ENCODE data around the gene PPA1. TPM values are rescaled to one million over a fixed set of nuclear protein-coding genes. Genes with fewer than 3 reads are reported as not detected.
"Not testable (repeated sequence)": the region's sequence is repeated elsewhere in the genome, so short reads cannot be mapped to it uniquely, and the experiment has no call there.

The PPA1 gene
- total RNA-seq, 1 donor from 2014 or later = 350 TPM

DNA sequence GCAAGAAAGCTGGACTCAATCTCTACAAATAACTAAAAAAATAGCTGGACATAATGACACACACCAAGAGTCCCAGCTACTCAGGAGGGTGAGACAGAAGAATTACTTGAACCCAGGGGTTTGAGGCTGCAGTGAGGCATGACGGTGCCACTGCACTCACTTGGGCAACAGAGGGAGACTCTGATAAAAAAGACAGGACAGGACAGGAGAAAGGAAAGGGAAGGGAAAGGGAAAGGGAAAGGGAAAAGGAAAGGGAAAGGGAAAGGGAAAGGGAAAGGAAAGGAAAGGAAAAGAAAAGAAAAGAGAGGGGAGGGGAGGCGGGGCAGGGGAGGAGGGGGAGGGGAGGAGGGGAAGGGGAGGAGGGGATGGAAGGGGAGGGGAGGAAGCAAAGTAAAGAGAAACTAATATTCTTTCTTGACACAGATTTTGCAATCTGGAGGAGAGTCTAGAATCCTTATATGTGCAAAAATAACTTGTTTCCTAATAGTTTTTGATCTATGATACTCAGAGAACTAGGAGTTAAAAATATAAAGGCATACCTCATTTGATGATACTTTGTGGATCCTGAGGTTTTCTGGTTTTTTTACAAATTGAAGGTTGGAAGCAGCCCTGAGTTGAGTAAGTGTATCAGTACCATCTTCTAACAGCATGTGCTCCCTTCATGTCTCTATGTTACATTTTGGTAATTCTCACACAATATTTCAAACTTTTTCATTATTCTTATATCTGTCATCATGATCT is 70.9 kb downstream of the PPA1 start:
- TF ChIP-seq, protein P1, sequence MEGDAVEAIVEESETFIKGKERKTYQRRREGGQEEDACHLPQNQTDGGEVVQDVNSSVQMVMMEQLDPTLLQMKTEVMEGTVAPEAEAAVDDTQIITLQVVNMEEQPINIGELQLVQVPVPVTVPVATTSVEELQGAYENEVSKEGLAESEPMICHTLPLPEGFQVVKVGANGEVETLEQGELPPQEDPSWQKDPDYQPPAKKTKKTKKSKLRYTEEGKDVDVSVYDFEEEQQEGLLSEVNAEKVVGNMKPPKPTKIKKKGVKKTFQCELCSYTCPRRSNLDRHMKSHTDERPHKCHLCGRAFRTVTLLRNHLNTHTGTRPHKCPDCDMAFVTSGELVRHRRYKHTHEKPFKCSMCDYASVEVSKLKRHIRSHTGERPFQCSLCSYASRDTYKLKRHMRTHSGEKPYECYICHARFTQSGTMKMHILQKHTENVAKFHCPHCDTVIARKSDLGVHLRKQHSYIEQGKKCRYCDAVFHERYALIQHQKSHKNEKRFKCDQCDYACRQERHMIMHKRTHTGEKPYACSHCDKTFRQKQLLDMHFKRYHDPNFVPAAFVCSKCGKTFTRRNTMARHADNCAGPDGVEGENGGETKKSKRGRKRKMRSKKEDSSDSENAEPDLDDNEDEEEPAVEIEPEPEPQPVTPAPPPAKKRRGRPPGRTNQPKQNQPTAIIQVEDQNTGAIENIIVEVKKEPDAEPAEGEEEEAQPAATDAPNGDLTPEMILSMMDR (IDR thresholded peaks at IDR 0.05; ENCODE audit: insufficient read depth, low read length, severe bottlenecking) = no peak
- no peak for FAIRE-seq
- no peak overlapping the region for H3K4me3 ChIP-seq (ENCODE audit: low read depth, low read length)
- no peaks in the 10 kb centered on the region for H3K27me3 ChIP-seq (ENCODE audit: control insufficient read depth, insufficient read depth, low read length)
- DNase-seq (ENCODE audit: low read depth) = no peak
- peaks cover 9% of the 10 kb centered on the region for H3K36me3 ChIP-seq (ENCODE audit: control insufficient read depth, insufficient read depth, low read length)

DNA sequence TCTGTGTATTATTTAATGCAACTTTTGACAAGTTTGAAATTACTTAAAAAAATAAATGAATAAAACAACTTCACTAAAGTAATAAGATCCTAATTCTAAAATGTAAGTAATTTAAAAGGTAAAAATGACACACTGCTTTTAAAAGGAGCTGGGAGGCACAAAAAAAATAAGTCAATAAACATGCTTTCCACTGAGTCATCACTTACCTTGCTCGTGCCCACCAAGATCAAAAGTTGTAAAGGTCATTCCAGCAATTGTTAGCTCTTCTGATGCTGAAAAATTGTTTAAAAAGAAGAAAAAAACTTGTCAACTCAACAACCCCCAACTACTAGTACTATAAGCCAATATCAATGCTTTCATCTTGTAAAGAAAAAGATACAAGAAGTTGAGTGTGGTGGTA is 72.4 kb downstream of the PPA1 start:
- Histone ChIP-seq H3K27me3 (ENCODE audit: control insufficient read depth, insufficient read depth, low read length) (no peaks in the 10 kb centered on the region), H3K4me3 (ENCODE audit: low read depth, low read length) (no peak overlapping the region), H3K36me3 (ENCODE audit: control insufficient read depth, insufficient read depth, low read length) (peaks cover 16% of the 10 kb centered on the region)
- DNase-seq (ENCODE audit: low read depth) (no peak), FAIRE-seq (no peak)
- TF ChIP-seq, protein P1 (IDR thresholded peaks at IDR 0.05; ENCODE audit: insufficient read depth, low read length, severe bottlenecking) = no peak

DNA sequence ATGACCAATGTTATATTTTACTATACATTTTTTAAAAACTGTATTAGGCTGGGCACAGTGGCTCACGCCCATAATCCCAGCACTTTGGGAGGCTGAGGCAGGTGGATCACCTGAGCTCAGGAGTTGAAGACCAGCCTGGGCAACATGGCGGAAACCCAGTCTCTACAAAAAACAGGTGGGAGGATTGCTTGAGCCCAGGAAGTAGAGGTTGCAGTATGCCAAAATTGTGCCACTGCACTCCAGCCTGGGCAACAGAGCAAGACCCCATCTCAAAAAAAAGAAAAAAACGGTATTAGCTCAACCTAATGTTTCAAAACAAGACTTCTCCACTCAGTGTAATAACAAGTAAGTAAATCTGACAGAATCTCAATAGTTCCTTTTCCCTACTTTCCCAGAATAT is 73.9 kb downstream of the PPA1 start:
- not testable (repeated sequence) for H3K27me3 ChIP-seq (ENCODE audit: control insufficient read depth, insufficient read depth, low read length); DNase-seq (ENCODE audit: low read depth); H3K4me3 ChIP-seq (ENCODE audit: low read depth, low read length); FAIRE-seq
- H3K36me3 ChIP-seq (ENCODE audit: control insufficient read depth, insufficient read depth, low read length) = peaks cover 15% of the 10 kb centered on the region

DNA sequence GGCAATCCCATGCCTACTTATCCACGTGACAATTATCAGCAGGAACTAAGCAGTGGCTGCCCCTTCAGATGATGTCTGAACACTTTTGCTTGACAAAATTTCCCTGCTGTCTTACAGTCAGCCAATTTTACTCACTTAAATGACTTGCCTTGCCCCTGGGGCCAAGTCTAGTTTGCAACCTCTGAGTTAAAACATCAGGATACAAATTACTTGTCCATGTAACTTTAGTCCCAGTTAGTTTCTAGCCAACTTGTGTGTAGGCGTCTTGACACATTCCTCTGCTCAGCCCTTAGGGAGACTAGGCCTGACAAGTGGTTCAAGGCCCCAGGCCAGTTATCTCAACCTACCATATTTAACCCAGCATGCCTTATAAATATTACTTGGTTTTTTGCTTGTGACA is 75.1 kb downstream of the PPA1 start:
- H3K27me3 ChIP-seq (ENCODE audit: control insufficient read depth, insufficient read depth, low read length) = no peaks in the 10 kb centered on the region
- H3K36me3 ChIP-seq (ENCODE audit: control insufficient read depth, insufficient read depth, low read length) = peaks cover 20% of the 10 kb centered on the region
- FAIRE-seq = no peak
- TF ChIP-seq, protein P1 (IDR thresholded peaks at IDR 0.05; ENCODE audit: insufficient read depth, low read length, severe bottlenecking) = no peak
- no peak overlapping the region for H3K4me3 ChIP-seq (ENCODE audit: low read depth, low read length)
- DNase-seq (ENCODE audit: low read depth) = no peak

DNA sequence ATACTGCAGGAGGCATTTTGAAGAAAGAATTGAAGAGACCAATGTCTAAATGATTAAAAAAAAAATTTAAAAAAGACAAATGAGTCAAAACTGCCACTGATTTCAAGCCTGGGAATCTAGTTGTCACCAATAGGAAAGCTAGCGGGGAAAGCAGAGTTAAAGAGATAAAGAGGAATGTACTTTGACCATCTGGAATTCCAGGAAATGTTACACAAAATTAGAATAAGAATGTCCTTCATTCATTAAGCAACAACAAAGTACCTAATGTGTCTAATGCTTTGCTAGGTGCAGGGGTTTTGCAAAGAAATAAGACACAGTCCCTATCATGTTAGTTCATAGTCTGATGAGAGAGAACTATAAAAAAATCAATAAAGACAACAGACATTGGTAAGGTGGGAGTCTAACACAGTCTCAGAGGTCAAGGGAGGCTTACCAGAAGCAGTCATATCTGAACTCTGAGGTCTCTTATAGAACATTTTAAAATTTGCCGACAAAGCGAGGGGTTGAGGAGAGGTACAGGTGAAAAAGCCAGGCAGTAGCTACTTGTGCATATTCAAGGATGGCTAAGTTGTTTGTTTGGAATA is 77.9 kb downstream of the PPA1 start:
- TF ChIP-seq, protein P1 (IDR thresholded peaks at IDR 0.05; ENCODE audit: insufficient read depth, low read length, severe bottlenecking) = no peak
- Histone ChIP-seq H3K36me3 (ENCODE audit: control insufficient read depth, insufficient read depth, low read length) (peaks cover 23% of the 10 kb centered on the region), H3K4me3 (ENCODE audit: low read depth, low read length) (no peak overlapping the region), H3K27me3 (ENCODE audit: control insufficient read depth, insufficient read depth, low read length) (no peaks in the 10 kb centered on the region)
- no peak for DNase-seq (ENCODE audit: low read depth)
- FAIRE-seq = no peak

Other genes with a start within 250 kb of the PPA1 start
- gene MACROH2A2, start 180.6 kb downstream of the PPA1 start, total RNA-seq = 11.3 and 11.5 TPM in 2 replicates
- 14.7 and 26.6 TPM in 2 replicates for gene AIFM2, start 100.6 kb downstream of the PPA1 start, total RNA-seq
- gene TYSND1, start 86.7 kb downstream of the PPA1 start, total RNA-seq = 32.1 and 33.5 TPM in 2 replicates
- gene SAR1A, start 62.9 kb downstream of the PPA1 start, total RNA-seq = 129 and 143 TPM in 2 replicates
- gene NPFFR1, start 50.6 kb upstream of the PPA1 start, total RNA-seq = under 0.01 TPM in 1 of 2 replicates, not detected in the other
- gene LRRC20, start 149.2 kb upstream of the PPA1 start, total RNA-seq = 3.5 and 3.7 TPM in 2 replicates
- 7.9 and 10.2 TPM in 2 replicates for gene EIF4EBP2, start 170.7 kb upstream of the PPA1 start, total RNA-seq
- gene NODAL, start 208.3 kb upstream of the PPA1 start, total RNA-seq = under 0.01 TPM in 1 of 2 replicates, not detected in the other
- 0.13 TPM in 1 of 2 replicates, not detected in the other for gene PALD1, start 245.3 kb upstream of the PPA1 start, total RNA-seq